Suprapubic skin (tissue), 4 donors: Measurements from ENCODE around the gene AKR1C8. TPM values are rescaled to one million over a fixed set of nuclear protein-coding genes. Genes with fewer than 3 reads are reported as not detected.
"Not testable (repeated sequence)": the region's sequence is repeated elsewhere in the genome, so short reads cannot be mapped to it uniquely, and the experiment has no call there.

Experiments
- DNase-seq, 2 donors: peaks; one replicate each; pipeline ENCODE4 v3.0.0-alpha.2; 2019; ENCODE audit warnings: low spot score in 2 of 2
- H3K27ac ChIP-seq: fragments of 200-600 bp; sonication (generic); one replicate; pipeline ENCODE4 v1.5.1; 2019
- H3K27me3 ChIP-seq: fragments of 200-600 bp; sonication (generic); one replicate; pipeline ENCODE4 v1.5.1; 2019
- H3K36me3 ChIP-seq: fragments of 200-600 bp; sonication (generic); one replicate; pipeline ENCODE4 v1.5.1; 2019
- H3K4me1 ChIP-seq: fragments of 200-600 bp; sonication (generic); one replicate; pipeline ENCODE4 v1.5.1; 2019
- H3K4me3 ChIP-seq: fragments of 200-600 bp; sonication (generic); one replicate; pipeline ENCODE4 v1.5.1; 2019; ENCODE audit warnings: mild to moderate bottlenecking
- H3K9me3 ChIP-seq: fragments of 200-600 bp; sonication (generic); one replicate; pipeline ENCODE4 v1.5.1; 2019
- EP300 ChIP-seq: sonication (generic); formaldehyde crosslinking; IDR thresholded peaks from one replicate; pipeline ENCODE4 v1.6.1; 2017; ENCODE audit warnings: antibody characterized with exemption
- POLR2A ChIP-seq, 2 donors: fragments of 450-650 bp; IDR thresholded peaks; one replicate each; pipeline ENCODE4 v1.6.1; 2017; ENCODE audit warnings: antibody characterized with exemption in 2 of 2, mild to moderate bottlenecking in 2 of 2, moderate library complexity in 2 of 2
- POLR2AphosphoS5 ChIP-seq, 3 donors: sonication (generic); formaldehyde crosslinking; IDR thresholded peaks; one replicate each; pipeline ENCODE4 v1.6.1; 2017; ENCODE audit warnings: antibody characterized with exemption in 3 of 3
- WGBS: methylation state at CpG from one replicate; pipeline ENCODE4 v1.1.5; 2018; 5-methylcytosine and 5-hydroxymethylcytosine counted together
- total RNA-seq, 4 donors: library from RNA; depleted of rRNA; stranded (reverse); fragments of >200 nt; gene quantifications; one replicate each; pipeline ENCODE4 v1.1.0, GENCODE V29; 2016
- TF ChIP-seq, protein P1 (sequence below), 2 donors: fragments of 200-600 bp in 1 of 2; fragments of 450-650 bp in 1 of 2; sonication (generic) in 1 of 2; IDR thresholded peaks; one replicate each; pipeline ENCODE4 v1.5.1; 2016 to 2019; ENCODE audit warnings: antibody characterized with exemption in 2 of 2, mild to moderate bottlenecking in 1 of 2, moderate library complexity in 1 of 2

AKR1C8 gene
- total RNA-seq, 4 donors from 2014 or later, result not detected

GRCh38 chr10:5219262-5219661, 34.3 kb upstream of the AKR1C8 start:
- 72% methylated on average over 3 of the region's 3 CpGs for WGBS
- no peak for DNase-seq
- Histone ChIP-seq H3K4me3 (no peak overlapping the region), H3K4me1 (no peaks in the 10 kb centered on the region), H3K27ac (no peak overlapping the region), H3K27me3 (no peaks in the 10 kb centered on the region), H3K9me3 (peaks cover 5% of the 10 kb centered on the region), H3K36me3 (no peaks in the 10 kb centered on the region)
- TF ChIP-seq, protein P1, sequence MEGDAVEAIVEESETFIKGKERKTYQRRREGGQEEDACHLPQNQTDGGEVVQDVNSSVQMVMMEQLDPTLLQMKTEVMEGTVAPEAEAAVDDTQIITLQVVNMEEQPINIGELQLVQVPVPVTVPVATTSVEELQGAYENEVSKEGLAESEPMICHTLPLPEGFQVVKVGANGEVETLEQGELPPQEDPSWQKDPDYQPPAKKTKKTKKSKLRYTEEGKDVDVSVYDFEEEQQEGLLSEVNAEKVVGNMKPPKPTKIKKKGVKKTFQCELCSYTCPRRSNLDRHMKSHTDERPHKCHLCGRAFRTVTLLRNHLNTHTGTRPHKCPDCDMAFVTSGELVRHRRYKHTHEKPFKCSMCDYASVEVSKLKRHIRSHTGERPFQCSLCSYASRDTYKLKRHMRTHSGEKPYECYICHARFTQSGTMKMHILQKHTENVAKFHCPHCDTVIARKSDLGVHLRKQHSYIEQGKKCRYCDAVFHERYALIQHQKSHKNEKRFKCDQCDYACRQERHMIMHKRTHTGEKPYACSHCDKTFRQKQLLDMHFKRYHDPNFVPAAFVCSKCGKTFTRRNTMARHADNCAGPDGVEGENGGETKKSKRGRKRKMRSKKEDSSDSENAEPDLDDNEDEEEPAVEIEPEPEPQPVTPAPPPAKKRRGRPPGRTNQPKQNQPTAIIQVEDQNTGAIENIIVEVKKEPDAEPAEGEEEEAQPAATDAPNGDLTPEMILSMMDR (IDR thresholded peaks at IDR 0.05), result no peak
- TF ChIP-seq POLR2AphosphoS5 (IDR thresholded peaks at IDR 0.05) (no peak), EP300 (no peak), POLR2A (IDR thresholded peaks at IDR 0.05) (no peak)

- Histone ChIP-seq H3K9me3 (no peaks in the 10 kb centered on the region), H3K27me3 (no peaks in the 10 kb centered on the region), H3K36me3 (no peaks in the 10 kb centered on the region), H3K4me3 (no peak overlapping the region), H3K27ac (no peak overlapping the region), H3K4me1 (no peaks in the 10 kb centered on the region)
- 47% methylated on average over 2 of the region's 2 CpGs for WGBS
- TF ChIP-seq, protein P1 (IDR thresholded peaks at IDR 0.05), result no peak
- no peak for TF ChIP-seq POLR2A (IDR thresholded peaks at IDR 0.05)
- no peak for TF ChIP-seq EP300
- TF ChIP-seq POLR2AphosphoS5 (IDR thresholded peaks at IDR 0.05), result no peak
- no peak for DNase-seq
Measured at GRCh38 chr10:5216801-5217200, 31.9 kb upstream of the AKR1C8 start.

DNA sequence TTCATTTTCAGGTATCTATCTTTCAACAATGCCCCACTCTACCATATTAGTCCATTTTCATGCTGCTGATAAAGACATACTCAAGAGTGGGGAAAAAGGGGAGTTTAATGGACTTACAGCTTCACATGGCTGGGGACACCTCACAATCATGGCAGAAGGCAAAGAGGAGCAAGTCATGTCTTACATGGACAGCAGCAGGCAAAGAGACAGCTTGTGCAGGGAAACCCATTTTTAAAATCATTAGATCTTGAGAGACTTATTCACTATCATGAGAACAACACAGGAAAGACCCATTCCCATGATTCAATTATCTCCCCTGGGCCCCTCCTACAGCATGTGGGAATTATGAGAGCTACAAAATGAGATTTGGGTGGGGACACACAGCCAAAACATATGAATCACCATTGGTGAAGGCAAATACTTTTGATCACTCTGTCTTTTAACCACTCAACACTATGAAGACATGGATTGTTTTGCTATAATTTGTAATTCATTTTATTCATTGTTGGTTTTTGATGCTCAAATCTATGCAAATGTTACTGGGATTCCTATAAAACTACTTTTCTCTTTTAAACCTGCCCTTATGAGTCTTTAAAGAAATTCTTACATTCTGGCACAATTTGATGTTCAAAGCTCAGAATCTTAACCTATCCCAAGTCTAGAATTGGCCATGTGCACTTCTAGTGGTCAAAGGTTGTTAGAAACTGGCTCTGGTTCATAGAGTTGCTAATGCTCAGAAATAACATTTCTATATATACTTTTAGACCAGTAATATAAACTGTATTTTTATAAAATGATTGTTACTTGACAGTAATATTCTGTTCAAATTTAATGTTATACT, 27.0 kb upstream of the AKR1C8 start:
- no peak for DNase-seq

DNA sequence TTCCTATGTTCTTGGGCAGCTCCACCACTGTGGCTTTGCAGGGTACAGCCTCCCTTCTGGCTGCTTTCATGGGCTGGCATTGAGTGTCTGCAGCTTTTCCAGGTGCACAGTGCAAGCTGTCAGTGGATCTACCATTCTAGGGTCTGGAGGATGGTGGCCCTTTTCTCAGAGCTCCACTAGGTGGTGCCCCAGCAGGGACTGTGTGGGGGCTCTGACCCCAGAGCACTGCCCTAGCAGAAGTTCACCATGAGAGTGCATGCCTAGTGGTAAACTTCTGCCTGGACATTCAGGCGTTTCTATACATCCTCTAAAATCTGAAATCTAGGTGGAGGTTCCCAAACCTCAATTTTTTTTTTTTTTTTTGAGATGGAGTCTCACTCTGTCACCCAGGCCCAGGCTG, 25.3 kb upstream of the AKR1C8 start:
- not testable (repeated sequence) for H3K4me3 ChIP-seq
- WGBS, result 73% methylated on average over 1 of the region's 1 CpG

More for the DNA sequence above, 27.0 kb upstream of the AKR1C8 start:
- Histone ChIP-seq H3K4me3 (no peak overlapping the region), H3K9me3 (no peaks in the 10 kb centered on the region), H3K27ac (no peak overlapping the region), H3K36me3 (no peaks in the 10 kb centered on the region), H3K27me3 (no peaks in the 10 kb centered on the region), H3K4me1 (no peaks in the 10 kb centered on the region)
- TF ChIP-seq EP300 (no peak), POLR2A (IDR thresholded peaks at IDR 0.05) (no peak), POLR2AphosphoS5 (IDR thresholded peaks at IDR 0.05) (no peak)
- TF ChIP-seq, protein P1 (IDR thresholded peaks at IDR 0.05), result no peak

GRCh38 chr10:5209776-5210175, 24.8 kb upstream of the AKR1C8 start:
- DNase-seq, H3K36me3 ChIP-seq, H3K27me3 ChIP-seq, H3K27ac ChIP-seq, H3K4me3 ChIP-seq, H3K9me3 ChIP-seq, H3K4me1 ChIP-seq: not testable (repeated sequence)
- WGBS, result 94% methylated on average over 1 of the region's 1 CpG

More for the DNA sequence above, 25.3 kb upstream of the AKR1C8 start:
- not testable (repeated sequence) for DNase-seq, H3K27ac ChIP-seq, H3K9me3 ChIP-seq, H3K27me3 ChIP-seq, H3K36me3 ChIP-seq, H3K4me1 ChIP-seq

DNA sequence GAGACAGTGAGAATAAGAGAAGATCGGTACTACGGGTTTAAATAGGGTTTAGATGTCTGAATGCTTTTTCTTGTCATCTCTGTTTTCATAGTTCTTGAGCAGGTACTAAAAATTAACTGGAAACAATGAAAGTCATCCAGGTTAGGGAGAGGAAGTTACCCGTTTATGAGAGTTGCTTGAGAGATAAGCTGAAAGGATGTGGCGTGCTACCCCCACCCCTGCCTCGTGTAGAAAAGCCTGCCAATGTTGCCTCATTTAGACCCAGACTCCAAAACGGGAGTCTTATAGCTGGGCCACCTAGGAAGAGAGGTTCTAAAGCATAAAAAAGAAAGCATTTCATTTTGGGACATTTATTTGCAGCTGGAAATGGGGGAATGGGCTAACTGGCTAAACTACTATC, 21.8 kb upstream of the AKR1C8 start:
- peaks cover 5% of the 10 kb centered on the region for H3K9me3 ChIP-seq
- no peaks in the 10 kb centered on the region for H3K4me1 ChIP-seq
- H3K4me3 ChIP-seq, result no peak overlapping the region
- H3K36me3 ChIP-seq, result no peaks in the 10 kb centered on the region
- TF ChIP-seq POLR2AphosphoS5 (IDR thresholded peaks at IDR 0.05) (no peak), EP300 (no peak)
- no peak overlapping the region for H3K27ac ChIP-seq
- 74% methylated on average over 6 of the region's 6 CpGs for WGBS
- DNase-seq, result no peak
- no peaks in the 10 kb centered on the region for H3K27me3 ChIP-seq

GRCh38 chr10:5199398-5199797, 14.4 kb upstream of the AKR1C8 start:
- H3K27me3 ChIP-seq, result no peaks in the 10 kb centered on the region
- H3K27ac ChIP-seq, result no peak overlapping the region
- WGBS, result 90% methylated on average over 8 of the region's 8 CpGs
- TF ChIP-seq POLR2A (IDR thresholded peaks at IDR 0.05), result no peak
- TF ChIP-seq POLR2AphosphoS5 (IDR thresholded peaks at IDR 0.05), result no peak
- TF ChIP-seq, protein P1 (IDR thresholded peaks at IDR 0.05), result no peak
- TF ChIP-seq EP300, result no peak
- no peak for DNase-seq
- no peaks in the 10 kb centered on the region for H3K36me3 ChIP-seq
- no peak overlapping the region for H3K4me3 ChIP-seq
- peaks cover 5% of the 10 kb centered on the region for H3K9me3 ChIP-seq
- no peaks in the 10 kb centered on the region for H3K4me1 ChIP-seq
